ENCODE data around the gene KRT82.

DNA sequence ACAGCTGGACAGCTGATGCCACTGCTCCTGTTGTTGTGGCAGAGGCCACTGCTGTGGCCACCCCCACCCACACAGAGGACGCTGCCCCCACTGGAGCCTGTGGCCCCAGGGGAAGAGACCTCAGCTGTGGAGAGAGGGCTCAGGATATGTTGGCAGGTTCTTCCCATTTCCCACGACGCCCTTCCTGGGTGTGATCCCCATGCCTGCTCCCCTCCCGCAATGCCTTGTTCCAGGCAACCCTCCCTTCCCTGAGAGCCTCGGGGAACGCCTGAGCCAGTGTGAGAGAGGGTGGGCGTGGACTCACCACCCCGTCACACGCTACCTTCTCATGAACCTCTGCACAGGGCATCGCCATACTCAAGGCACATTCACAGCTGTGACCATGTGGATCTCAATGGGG is 5.7 kb upstream of the KRT82 start:
- TF ChIP-seq POLR2A (IDR thresholded peaks at IDR 0.05; ENCODE audit: low read length): no peak
- TF ChIP-seq GATA1 (IDR thresholded peaks at IDR 0.05; ENCODE audit: low read depth, low read length): no peak
